ENCODE measurements around the gene NGEF.

The NGEF gene

DNA sequence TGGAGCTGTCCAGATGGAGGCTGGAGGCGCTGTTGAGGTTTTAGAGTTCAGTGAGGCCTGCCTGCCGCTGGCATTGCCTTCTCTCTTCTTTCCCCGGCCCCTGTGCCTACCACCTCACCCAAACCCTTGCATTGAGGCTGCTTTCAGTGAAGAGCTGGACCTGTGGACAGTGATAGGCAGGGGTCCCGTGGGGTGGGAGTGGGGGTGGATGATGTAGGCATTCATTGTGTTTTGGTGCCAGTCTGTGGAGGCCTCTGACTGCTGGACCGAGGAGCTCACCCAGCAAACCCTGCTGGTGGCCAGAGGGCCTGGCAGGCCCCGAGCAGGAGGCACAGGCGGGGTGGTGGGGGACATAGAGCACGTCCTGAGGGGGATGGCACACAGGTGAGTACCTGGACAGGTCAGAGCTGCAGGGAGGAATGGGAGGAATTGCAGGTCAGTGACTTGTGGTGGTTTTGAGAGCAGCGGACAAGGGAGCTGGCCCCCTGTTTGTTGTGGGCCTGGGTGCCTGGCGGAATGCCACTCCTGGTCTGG is 35.6 kb downstream of the NGEF start:
- no peak for TF ChIP-seq CTCF (IDR thresholded peaks at IDR 0.05; ENCODE audit: insufficient read depth, low read depth, low read length, missing control alignments)
- DNase-seq (ENCODE audit: low read depth): no peak
- H3K4me3 ChIP-seq (ENCODE audit: low read length): no peak overlapping the region

- TF ChIP-seq CTCF (IDR thresholded peaks at IDR 0.05; ENCODE audit: insufficient read depth, low read depth, low read length, missing control alignments): no peak
- no peak for DNase-seq (ENCODE audit: low read depth)
- no peak overlapping the region for H3K4me3 ChIP-seq (ENCODE audit: low read length)
Measured at GRCh38 chr2:232976666-232977437, 36.2 kb downstream of the NGEF start.

- no peak for TF ChIP-seq CTCF (IDR thresholded peaks at IDR 0.05; ENCODE audit: insufficient read depth, low read depth, low read length, missing control alignments)
- H3K4me3 ChIP-seq (ENCODE audit: low read length): no peak overlapping the region
- DNase-seq (ENCODE audit: low read depth): no peak
Measured at GRCh38 chr2:232976176-232976575, 36.9 kb downstream of the NGEF start.

DNA sequence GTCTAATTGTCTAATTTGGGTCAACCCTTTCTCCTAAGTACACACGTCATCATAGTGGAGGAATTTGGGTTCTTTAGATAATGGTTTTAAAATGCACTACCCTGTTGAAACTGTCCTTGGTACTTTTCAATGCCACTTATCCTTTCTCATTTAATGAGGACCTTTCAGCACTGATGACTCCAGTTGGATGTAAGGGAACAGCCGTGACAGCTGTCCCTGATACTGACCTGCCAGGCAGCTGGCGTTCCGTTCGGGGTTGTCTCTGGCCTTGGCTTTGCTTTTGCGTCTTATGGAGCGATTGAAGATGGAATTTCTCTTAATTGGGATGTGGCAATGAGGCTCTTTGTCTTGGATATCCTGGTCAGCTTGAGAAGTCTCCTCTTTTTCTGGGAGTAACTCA is 38.7 kb downstream of the NGEF start:
- no peak for DNase-seq (ENCODE audit: low read depth)
- no peak for TF ChIP-seq CTCF (IDR thresholded peaks at IDR 0.05; ENCODE audit: insufficient read depth, low read depth, low read length, missing control alignments)

GRCh38 chr2:232973796-232974195 is 39.3 kb downstream of the NGEF start:
- H3K4me3 ChIP-seq (ENCODE audit: low read length): no peak overlapping the region
- no peak for DNase-seq (ENCODE audit: low read depth)
- no peak for TF ChIP-seq CTCF (IDR thresholded peaks at IDR 0.05; ENCODE audit: insufficient read depth, low read depth, low read length, missing control alignments)

More for the DNA sequence above, 38.7 kb downstream of the NGEF start:
- H3K4me3 ChIP-seq (ENCODE audit: low read length): no peak overlapping the region

- H3K4me3 ChIP-seq (ENCODE audit: low read length): no peak overlapping the region
- no peak for DNase-seq (ENCODE audit: low read depth)
- no peak for TF ChIP-seq CTCF (IDR thresholded peaks at IDR 0.05; ENCODE audit: insufficient read depth, low read depth, low read length, missing control alignments)
Measured at GRCh38 chr2:232973011-232973735, 39.9 kb downstream of the NGEF start.
